ENCODE results near the gene GRB10.
"Not testable (repeated sequence)": the region's sequence is repeated elsewhere in the genome, so short reads cannot be mapped to it uniquely, and the experiment has no call there.

The GRB10 gene

GRCh38 chr7:50552139-50552538, 230.6 kb downstream of the GRB10 start:
- TF ChIP-seq, protein P1, sequence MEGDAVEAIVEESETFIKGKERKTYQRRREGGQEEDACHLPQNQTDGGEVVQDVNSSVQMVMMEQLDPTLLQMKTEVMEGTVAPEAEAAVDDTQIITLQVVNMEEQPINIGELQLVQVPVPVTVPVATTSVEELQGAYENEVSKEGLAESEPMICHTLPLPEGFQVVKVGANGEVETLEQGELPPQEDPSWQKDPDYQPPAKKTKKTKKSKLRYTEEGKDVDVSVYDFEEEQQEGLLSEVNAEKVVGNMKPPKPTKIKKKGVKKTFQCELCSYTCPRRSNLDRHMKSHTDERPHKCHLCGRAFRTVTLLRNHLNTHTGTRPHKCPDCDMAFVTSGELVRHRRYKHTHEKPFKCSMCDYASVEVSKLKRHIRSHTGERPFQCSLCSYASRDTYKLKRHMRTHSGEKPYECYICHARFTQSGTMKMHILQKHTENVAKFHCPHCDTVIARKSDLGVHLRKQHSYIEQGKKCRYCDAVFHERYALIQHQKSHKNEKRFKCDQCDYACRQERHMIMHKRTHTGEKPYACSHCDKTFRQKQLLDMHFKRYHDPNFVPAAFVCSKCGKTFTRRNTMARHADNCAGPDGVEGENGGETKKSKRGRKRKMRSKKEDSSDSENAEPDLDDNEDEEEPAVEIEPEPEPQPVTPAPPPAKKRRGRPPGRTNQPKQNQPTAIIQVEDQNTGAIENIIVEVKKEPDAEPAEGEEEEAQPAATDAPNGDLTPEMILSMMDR (IDR thresholded peaks at IDR 0.05; ENCODE audit: borderline replicate concordance, insufficient read depth, low read depth, low read length): no peak

DNA sequence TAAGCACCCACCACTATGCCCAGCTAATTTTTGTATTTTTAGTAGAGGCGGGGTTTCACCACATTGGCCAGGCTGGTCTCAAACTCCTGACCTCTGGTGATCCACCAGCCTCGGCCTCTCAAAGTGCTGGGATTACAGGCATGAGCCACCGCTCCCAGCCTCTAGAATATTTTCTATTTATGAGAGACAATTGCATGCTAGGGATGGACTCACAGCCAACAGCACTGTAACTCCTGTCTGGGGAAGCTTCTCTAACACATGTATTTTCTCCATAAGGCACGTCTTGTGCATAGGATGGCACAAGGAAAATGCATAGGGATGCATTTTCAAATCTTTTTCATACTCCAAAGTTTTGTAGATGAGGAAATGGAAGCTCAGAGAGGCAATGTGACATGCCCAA, 237.1 kb downstream of the GRB10 start:
- H3K4me3 ChIP-seq (ENCODE audit: low read depth, low read length): not testable (repeated sequence)

More at GRCh38 chr7:50552139-50552538, 230.6 kb downstream of the GRB10 start:
- no peak overlapping the region for H3K4me3 ChIP-seq (ENCODE audit: low read depth, low read length)

DNA sequence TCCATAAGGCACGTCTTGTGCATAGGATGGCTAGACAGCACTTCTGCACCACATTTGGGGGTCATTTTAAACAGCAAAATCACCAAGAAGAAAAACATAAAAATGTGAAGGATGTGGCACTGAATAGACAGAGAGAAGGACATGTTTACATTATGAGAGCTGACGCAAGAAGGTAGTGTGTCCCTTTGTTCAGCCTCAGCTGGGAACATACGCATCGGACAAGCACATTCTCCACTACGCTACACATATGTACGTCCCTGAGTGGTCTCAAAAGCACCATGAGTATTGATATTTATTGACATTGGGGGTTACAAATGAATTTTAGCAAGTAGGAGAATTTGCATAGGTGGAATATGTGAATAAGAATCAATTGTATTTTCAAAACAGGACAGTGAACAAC, 237.7 kb downstream of the GRB10 start:
- H3K4me3 ChIP-seq (ENCODE audit: low read depth, low read length): no peak overlapping the region
- TF ChIP-seq, protein P1 (IDR thresholded peaks at IDR 0.05; ENCODE audit: borderline replicate concordance, insufficient read depth, low read depth, low read length): no peak

GRCh38 chr7:50543776-50544442, 238.8 kb downstream of the GRB10 start:
- TF ChIP-seq, protein P1 (IDR thresholded peaks at IDR 0.05; ENCODE audit: borderline replicate concordance, insufficient read depth, low read depth, low read length): no peak

DNA sequence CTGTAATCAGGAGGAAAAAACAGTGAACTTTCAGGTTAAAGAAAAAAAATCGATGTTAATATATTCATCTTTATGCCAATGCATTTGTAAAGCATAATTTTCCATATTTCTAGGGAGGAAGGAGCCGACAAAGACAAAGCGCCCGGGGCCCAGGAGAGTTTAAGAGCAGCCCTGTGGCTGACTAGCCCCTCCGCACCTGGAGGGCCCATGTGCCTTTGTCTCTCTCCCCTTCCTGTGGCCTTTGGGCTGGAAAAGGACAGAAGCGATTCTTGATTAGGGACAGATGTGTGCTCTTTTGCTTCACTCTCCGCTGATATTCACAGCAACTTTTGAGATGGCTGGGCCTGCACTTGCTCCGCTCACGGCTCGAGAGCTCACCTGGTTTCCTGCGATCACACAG, 240.6 kb downstream of the GRB10 start:
- H3K4me3 ChIP-seq (ENCODE audit: low read depth, low read length): no peak overlapping the region
- TF ChIP-seq, protein P1 (IDR thresholded peaks at IDR 0.05; ENCODE audit: borderline replicate concordance, insufficient read depth, low read depth, low read length): no peak

More at GRCh38 chr7:50543776-50544442, 238.8 kb downstream of the GRB10 start:
- no peak overlapping the region for H3K4me3 ChIP-seq (ENCODE audit: low read depth, low read length)

GRCh38 chr7:50540785-50541579, 241.7 kb downstream of the GRB10 start:
- H3K4me3 ChIP-seq (ENCODE audit: low read depth, low read length): no peak overlapping the region
- TF ChIP-seq, protein P1 (IDR thresholded peaks at IDR 0.05; ENCODE audit: borderline replicate concordance, insufficient read depth, low read depth, low read length): no peak
